GM12801 (cell line): ENCODE measurements around the gene KCNJ6.

Experiments used
- TF ChIP-seq, protein P1 (sequence below): IDR thresholded peaks from one replicate; pipeline ENCODE4 v1.5.1; 2011; ENCODE audit warnings: control low read depth; ENCODE audit not compliant: insufficient read length; ENCODE audit errors: extremely low read depth

The KCNJ6 gene

DNA sequence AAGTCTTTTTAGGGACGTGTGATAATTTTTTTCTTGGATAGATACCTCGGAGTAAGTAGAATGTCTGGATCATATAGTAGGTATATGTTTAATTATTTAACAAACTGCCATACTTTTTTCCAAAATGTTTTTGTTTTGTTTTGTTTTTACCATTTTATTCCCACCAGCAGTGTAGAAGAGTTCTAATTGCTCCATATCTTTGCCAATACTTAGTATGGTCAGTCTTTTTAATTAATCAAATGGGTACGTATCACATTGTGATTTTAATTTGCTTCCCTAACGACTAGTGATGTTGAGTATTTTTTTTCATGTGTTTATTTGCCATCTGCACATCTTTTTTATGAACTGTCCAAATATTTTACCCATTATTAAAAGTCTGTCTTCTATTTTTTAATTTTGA lies 23.6 kb upstream of the KCNJ6 start:
- TF ChIP-seq, protein P1, sequence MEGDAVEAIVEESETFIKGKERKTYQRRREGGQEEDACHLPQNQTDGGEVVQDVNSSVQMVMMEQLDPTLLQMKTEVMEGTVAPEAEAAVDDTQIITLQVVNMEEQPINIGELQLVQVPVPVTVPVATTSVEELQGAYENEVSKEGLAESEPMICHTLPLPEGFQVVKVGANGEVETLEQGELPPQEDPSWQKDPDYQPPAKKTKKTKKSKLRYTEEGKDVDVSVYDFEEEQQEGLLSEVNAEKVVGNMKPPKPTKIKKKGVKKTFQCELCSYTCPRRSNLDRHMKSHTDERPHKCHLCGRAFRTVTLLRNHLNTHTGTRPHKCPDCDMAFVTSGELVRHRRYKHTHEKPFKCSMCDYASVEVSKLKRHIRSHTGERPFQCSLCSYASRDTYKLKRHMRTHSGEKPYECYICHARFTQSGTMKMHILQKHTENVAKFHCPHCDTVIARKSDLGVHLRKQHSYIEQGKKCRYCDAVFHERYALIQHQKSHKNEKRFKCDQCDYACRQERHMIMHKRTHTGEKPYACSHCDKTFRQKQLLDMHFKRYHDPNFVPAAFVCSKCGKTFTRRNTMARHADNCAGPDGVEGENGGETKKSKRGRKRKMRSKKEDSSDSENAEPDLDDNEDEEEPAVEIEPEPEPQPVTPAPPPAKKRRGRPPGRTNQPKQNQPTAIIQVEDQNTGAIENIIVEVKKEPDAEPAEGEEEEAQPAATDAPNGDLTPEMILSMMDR = no peak

DNA sequence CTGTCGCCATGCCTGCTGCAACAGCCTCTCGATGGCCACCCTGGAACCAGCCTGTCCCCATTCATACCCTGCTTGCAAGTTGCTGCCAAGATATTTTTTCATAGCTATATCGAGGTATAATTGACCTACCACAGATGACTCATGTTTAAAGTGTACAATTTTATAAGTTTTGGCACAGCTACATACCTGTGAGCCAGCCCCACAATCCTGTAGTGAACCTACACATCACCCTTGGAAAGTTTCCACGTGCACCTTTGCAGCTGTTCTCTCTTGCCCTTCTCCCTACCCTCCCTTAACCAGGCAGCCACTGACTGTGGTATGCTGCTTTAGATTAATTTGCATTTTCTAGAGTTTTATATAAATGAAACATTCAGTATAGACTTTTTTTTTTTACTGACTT lies 23.0 kb upstream of the KCNJ6 start:
- TF ChIP-seq, protein P1 = no peak

DNA sequence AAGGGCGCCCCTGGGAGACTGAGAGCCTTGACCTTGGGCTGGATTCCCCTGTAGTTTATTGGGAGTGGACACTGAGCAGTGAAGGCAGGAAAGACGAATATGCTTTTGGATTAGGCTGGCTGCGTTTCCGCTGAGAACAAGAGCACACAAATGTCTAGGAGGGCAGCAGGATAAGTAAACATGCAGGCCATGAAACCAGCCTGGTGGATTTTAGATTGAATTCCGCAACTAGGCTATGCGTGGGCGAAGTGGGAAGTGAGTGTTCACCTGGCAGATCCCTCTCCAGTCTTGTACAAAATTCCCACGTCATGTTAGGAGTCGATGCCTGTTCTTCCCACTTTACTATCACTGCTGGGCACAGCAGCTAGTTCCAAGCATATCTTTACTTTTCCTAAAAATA lies 21.4 kb upstream of the KCNJ6 start:
- TF ChIP-seq, protein P1 = no peak

DNA sequence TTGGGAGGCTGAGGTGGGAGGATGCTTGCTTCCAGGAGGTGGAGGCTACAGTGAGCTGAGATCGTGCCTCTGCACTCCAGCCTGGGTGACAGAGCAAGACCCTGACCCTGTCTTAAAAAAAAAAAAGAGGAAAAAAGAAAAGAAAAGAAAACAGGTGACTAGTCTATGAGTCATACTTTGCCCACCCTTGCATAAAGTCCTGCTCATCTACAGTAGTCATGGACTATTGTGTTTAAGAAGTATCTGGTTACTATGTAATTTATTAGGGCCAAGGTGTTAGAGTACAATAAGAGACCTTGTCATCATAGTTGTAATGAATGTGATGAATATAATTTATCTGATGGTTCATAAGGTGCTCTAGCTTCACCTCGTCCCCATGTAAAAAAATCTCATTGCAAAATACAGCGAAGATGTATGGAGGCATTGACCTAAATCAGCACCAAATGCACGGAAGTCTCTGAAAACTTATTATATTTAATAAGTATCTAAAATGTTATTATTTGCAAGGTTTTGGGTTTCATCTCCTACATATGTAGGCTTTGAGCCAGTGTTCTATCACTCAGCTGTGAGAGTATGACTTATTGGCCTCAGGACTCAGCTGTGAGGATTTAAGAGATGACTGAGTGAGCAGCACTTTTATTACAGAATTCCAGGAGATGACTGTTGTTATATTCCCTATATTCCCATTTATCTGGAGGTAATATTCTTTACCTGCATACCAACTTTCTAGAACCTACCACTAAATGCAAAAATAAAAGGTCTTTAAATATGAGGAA lies 19.9 kb upstream of the KCNJ6 start:
- TF ChIP-seq, protein P1 = no peak

DNA sequence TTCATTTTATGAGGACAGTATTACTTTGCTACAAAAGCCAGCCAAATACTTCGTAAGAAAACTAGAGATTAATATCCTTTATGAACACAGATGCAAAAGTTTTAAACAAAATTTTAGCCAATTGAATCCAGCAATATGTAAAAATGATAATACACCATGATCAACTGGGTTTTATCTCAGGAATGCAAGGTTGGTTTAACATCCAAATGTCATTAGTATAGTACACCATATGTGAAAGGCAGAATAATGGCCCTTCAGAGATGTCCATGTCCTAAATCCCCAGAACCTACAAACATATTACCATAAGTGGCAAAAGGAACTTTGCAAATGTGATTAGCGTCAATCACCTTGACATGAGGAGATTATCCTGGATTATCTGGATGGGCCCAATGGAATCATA lies 16.7 kb upstream of the KCNJ6 start:
- TF ChIP-seq, protein P1 = no peak

DNA sequence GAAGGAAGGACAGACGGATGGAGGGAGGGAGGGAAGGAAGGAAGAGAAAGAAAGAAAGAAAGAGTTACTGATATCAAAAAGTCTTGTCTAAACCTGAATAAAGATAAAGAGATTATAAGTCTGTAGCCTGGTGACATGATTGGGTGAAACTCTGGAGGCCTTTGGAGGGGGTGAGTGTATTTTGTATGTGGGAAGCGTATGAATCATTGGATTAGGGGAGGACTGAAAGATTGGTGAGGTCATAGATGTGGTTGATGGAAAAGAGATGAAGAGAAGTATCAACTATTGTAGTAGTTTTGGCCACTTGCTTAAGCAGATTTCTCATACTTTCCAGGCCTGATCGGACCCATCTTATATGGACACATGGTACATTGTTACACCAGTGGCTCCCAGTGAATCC lies 11.5 kb upstream of the KCNJ6 start:
- TF ChIP-seq, protein P1 = no peak

DNA sequence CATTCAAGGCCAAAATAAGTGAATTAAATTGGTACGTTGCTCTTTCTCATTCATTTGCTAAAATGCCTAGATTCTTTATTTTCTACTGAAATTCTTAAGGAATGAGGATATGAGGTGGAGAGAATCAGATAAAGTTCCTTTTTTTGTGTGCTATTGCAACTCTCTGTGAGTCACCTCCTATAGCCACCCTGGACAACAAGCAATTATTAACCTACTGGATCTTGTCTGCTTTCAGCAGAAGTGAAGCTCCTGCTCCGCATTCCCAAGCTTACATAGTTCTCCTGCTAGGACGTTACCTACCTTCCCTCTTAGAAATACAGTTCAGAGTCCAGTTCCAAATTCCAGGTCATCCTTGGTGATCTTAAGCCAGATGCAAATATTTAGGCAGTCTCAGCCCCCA lies 4.8 kb upstream of the KCNJ6 start:
- TF ChIP-seq, protein P1 = no peak
